Stimulated activated CD4-positive, alpha-beta T cell treated with anti-CD3 and anti-CD28 coated beads, Interleukin-15, amount 100 ng/mL, for 1 hour (primary cell): ENCODE results near the gene KLHL40.

Experiments
- DNase-seq, 2 donors: peaks; one replicate each; pipeline ENCODE4 v3.0.0-alpha.2; 2020; ENCODE audit warnings: low read depth in 1 of 2, low spot score in 1 of 2

Gene KLHL40

GRCh38 chr3:42685363-42685881 is at the start of gene KLHL40:
Gene KLHL40, plus strand, starts transcription at chr3:42685537. Its CDS starts 82 bp downstream, at chr3:42685619.
- DNase-seq = no peak

- no peak for DNase-seq
Observed at GRCh38 chr3:42637001-42637400, 48.3 kb upstream of the KLHL40 start.

GRCh38 chr3:42638339-42638842 is 46.9 kb upstream of the KLHL40 start:
- DNase-seq = no peak

- no peak for DNase-seq
Observed at GRCh38 chr3:42639192-42639591, 46.1 kb upstream of the KLHL40 start.

DNA sequence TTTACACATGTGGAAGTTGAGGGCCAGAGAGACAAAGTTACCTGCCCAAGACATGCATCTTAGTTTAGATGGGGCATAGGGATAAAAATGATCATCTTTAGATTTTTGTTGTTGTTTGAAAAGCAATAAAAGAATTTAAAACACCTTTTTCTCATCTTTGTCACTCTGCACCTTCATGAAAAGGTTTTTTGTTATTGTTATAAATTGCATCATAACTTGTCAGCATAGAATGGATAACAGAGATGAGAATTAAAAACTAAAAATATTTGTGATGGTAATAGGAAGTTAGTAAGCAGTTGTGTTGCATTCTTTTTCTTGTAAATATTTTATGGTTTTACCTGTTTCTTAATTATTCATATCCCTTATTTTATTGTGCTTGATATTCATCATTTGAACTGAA is 45.2 kb upstream of the KLHL40 start:
- DNase-seq = no peak

- DNase-seq = no peak
Observed at GRCh38 chr3:42640771-42641370, 44.5 kb upstream of the KLHL40 start.

GRCh38 chr3:42647821-42648459 is 37.4 kb upstream of the KLHL40 start:
- DNase-seq = no peak

- no peak for DNase-seq
Observed at GRCh38 chr3:42649006-42649405, 36.3 kb upstream of the KLHL40 start.

DNA sequence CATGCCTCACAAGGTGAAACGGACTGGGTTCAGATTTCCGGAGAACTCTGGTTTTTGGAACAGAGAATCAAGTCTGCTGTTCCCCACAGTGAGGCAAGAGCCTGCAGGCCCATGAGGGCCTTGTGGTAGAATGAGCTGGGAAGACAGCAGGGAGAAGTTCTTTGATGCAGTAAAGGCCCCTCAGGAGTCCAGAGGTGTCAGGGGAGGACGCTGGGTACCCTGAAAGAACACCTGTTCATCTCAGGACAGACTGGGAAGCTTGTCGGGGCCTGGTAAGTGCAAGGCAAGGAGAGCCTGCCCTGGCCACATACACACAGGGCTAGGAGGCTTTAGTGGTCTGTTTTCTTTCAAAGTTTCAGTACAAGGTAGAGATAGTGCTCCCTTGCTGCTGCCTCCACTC is 35.6 kb upstream of the KLHL40 start:
- no peak for DNase-seq

DNA sequence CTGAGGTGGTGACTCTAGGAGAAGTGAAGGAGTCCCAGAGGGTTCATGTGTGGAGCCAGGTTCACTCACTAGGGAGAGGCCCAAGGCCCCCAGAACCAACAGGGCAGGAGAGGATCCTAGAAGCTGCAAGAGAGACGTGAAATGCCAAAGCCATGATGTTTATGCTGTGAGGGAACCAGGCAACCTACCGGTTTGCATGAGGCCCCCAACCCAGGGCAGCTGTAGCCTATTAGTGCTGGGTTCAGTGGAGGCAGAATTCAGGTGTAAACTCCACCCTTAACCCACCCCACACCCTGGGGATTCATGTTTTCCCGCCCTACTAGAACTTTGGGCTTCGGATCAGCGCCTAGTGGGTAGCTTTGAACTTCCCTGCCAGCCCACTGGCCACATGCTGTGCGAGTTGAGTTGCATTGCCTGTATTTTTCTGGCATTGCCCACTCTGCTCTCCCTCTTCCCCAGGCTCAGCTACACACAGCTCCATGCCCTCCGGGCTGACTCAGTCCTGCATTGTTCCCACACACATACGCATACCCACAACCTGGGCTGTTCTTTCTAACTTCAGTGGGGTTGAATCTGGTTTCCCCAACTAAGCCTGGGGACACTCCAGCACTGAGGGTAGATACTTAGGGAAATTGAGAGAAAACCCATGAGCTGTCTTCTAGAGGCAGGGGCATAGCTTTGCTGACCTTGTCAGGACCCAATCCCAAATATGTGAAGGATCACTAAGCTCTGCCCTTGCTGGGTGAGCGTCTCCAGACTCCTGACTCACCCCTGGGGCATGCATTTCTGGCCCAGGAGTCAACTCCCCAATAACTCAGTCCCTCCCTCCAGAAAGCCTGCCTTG is 33.9 kb upstream of the KLHL40 start:
- no peak for DNase-seq

DNA sequence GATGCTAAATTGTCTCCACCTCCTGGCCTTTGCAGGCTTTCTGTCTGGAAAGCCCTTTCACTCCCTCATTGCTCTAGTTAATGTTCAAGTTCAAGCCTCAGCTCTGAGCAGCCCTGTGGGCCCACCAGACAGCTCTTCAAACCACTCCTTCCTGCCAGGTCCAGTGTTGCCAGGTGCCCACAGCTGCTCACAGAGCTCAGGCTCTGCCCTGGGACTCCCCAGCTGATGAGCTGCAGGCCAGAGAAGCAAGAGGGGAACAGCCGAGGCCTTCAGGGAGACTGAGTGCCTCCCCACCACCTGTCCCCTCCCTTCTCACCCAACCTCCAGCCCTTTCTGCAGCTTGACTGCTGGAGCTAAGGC is 33.1 kb upstream of the KLHL40 start:
- DNase-seq = no peak

GRCh38 chr3:42652611-42653302 is 32.6 kb upstream of the KLHL40 start:
- DNase-seq = no peak

GRCh38 chr3:42653303-42653559 is 32.1 kb upstream of the KLHL40 start:
- no peak for DNase-seq

- DNase-seq = no peak
Observed at GRCh38 chr3:42653560-42654330, 31.6 kb upstream of the KLHL40 start, which contains the start of gene ZBTB47. Gene ZBTB47, plus strand, starts transcription at chr3:42653697. Its CDS starts 4,659 bp downstream, at chr3:42658356.

DNA sequence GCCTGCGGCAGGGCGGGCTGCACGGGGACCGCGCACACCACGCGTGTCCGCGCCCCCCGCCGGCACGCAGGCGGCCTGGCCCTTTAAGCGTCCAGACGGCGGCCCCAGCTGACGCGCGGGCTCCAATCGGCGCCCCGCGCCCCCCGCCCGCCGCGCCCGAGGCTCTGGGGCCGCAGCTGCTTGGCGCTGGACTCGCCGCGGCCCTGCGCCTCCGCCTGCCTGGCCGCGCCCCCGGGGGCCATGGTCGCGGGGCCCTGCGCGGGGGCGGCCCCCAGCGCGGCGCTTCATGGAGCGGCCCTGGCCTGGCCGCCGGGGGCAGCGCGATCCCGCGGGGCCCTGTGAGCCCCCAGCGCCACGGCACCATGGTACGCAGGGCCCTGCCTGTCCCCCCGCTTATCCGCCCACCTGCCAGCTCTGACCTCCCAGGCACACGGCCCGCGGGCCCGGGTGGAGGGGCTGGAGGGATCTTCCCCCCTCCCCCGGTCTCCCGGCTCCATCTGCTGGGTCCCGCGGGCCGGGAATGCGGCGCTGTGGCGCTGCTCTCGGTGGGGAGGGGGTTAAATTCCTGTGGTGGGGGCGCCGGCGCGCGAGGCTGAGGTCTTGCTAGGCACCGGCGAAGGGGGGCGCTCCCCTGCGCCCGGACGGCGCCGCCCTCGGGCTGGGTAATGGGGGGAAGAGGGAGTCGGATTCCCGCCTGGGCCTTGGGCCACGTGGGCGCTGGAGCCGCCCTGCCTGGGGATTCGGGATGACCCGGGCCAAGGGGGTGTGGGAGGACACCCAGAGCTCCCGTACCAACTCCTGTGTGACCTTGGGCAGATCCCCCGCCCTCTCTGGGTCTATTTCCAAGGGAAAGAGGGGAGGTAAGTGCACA is 30.8 kb upstream of the KLHL40 start:
- no peak for DNase-seq

- DNase-seq = no peak
Observed at GRCh38 chr3:42655331-42655888, 29.9 kb upstream of the KLHL40 start.

GRCh38 chr3:42655980-42656679 is 29.2 kb upstream of the KLHL40 start:
- DNase-seq = no peak

GRCh38 chr3:42656680-42657610 is 28.4 kb upstream of the KLHL40 start:
- DNase-seq = no peak
